Loucy (cell line): ENCODE measurements around the gene RAB4A.

Source experiments
- CTCF ChIP-seq: fragments of 200-600 bp; sonication (generic); conservative IDR thresholded peaks from 2 replicates; pipeline ENCODE4 v1.5.1; 2014; ENCODE audit warnings: mild to moderate bottlenecking, antibody characterized with exemption, low read length
- EZH2phosphoT487 ChIP-seq: fragments of 200-600 bp; IDR thresholded peaks from 2 replicates; pipeline ENCODE4 v1.6.1; 2018; ENCODE audit warnings: antibody characterized with exemption, mild to moderate bottlenecking, moderate library complexity, borderline replicate concordance

GRCh38 chr1:229319487-229319886, 48.6 kb downstream of the RAB4A start:
- TF ChIP-seq CTCF: no peak
- no peak for TF ChIP-seq EZH2phosphoT487
